Measurements from ENCODE around the gene DENND1A.

DENND1A gene

GRCh38 chr9:123353041-123353440, 576.9 kb downstream of the DENND1A start:
- TF ChIP-seq CTCF (IDR thresholded peaks at IDR 0.05; ENCODE audit: control insufficient read depth, extremely low read depth, insufficient read depth), result no peak
- no peak for DNase-seq (ENCODE audit: low read depth)
- H3K4me3 ChIP-seq (ENCODE audit: low read depth, low read length), result no peak overlapping the region

- TF ChIP-seq CTCF (IDR thresholded peaks at IDR 0.05; ENCODE audit: control insufficient read depth, extremely low read depth, insufficient read depth), result no peak
- no peak for DNase-seq (ENCODE audit: low read depth)
- H3K4me3 ChIP-seq (ENCODE audit: low read depth, low read length), result no peak overlapping the region
Observed at GRCh38 chr9:123350590-123351310, 579.2 kb downstream of the DENND1A start.

DNA sequence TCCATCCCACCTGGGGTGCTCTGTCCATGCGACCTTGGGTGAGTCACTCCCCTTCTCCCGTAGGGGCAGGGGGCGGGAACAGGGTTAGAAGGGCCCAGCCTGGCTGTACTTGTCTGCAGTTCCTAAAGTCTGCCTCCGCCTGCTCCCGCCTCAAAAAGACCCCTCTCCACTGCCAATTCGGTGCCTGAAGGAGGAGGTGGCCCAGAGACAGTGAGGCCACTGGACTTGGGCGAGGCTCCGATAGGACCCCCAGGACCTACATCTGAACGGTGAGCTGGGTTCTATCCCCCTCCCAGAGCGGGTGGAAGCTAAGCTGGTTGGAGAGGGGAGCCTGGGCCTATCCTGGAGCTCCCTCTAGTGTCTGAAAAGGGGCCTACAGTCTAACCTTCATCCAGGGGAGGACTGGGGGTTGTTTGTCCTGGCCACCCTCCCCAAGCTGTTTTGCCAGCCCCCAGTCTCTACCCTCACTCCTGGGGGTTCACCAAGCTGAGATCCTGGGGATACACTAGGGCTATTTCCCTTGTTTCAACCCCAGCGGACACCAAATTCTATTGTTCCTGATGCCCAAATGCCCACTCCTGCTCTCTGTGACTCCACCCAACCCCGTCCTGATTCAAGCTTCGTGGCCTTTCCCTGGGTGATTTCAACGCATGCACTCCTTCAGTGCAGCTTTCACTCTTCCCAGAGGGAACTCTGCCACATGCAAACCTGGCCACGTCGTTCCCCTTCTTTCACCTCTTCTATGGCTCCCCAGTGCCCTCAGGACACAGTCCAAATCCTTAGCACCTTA, 580.0 kb downstream of the DENND1A start:
- peak; percentile 79 for TF ChIP-seq CTCF (IDR thresholded peaks at IDR 0.05; ENCODE audit: control insufficient read depth, extremely low read depth, insufficient read depth)
- no peak for DNase-seq (ENCODE audit: low read depth)
- no peak overlapping the region for H3K4me3 ChIP-seq (ENCODE audit: low read depth, low read length)

DNA sequence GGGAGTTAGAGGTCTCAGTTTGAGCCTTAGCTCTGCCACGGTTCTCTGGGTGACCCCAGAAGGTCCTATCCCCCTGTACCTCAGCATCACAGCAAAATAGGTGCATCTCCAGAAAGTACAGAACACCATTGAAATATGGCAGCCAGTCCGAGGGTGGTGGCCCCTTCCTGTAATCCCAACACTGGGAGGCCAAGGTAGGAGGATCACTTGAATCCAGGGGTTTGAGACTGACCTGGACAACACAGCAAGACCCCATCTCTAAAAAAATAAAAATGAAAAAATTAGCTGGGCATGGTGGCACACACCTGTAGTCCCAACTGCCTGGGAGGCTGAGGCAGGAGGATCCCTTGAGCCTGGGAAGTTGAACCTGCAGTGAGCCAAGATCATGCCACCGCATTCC, 580.9 kb downstream of the DENND1A start:
- DNase-seq (ENCODE audit: low read depth), result no peak
- no peak for TF ChIP-seq CTCF (IDR thresholded peaks at IDR 0.05; ENCODE audit: control insufficient read depth, extremely low read depth, insufficient read depth)
- H3K4me3 ChIP-seq (ENCODE audit: low read depth, low read length), result no peak overlapping the region

DNA sequence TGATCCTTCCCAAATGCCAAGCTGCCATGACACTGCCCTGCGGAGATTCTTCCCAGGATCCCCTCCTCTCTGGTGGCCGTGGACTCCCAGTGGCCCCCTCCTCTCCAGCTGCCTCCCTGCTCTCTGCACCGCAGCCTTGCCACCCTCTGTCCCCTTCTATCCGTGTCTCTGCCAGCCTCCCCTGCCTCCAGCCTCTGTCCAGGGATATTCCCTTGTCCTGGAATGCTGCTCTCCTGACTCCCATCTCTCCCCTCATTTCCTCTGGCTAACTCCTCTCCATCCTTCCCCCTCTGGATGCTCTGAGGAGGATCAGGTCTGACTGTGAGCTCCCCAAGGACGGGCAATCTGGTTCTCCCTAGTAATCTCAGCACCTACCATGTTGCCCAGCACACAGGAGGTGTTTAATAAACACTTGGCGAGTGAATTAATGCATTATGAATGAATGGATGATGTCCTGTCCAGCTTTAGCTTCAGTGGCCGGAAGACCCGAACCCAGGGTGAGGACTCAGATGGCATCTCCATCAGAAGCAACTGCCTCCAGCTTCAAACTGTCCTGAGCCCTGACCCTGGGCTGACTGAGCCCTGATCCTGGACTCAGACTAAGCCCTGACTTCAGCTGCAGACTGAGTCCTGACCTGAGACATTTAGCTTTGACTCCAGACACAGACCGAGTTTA, 581.5 kb downstream of the DENND1A start:
- TF ChIP-seq CTCF (IDR thresholded peaks at IDR 0.05; ENCODE audit: control insufficient read depth, extremely low read depth, insufficient read depth), result no peak
- no peak for DNase-seq (ENCODE audit: low read depth)
- H3K4me3 ChIP-seq (ENCODE audit: low read depth, low read length), result no peak overlapping the region

- DNase-seq (ENCODE audit: low read depth), result no peak
- no peak for TF ChIP-seq CTCF (IDR thresholded peaks at IDR 0.05; ENCODE audit: control insufficient read depth, extremely low read depth, insufficient read depth)
- H3K4me3 ChIP-seq (ENCODE audit: low read depth, low read length), result no peak overlapping the region
Observed at GRCh38 chr9:123347289-123348060, 582.5 kb downstream of the DENND1A start.

Measured in LNCaP clone FGC (cell line).